ENCODE measurements around the gene SLC12A8. TPM values are rescaled to one million over a fixed set of nuclear protein-coding genes. Genes with fewer than 3 reads are reported as not detected.

Gene SLC12A8
- total and polyA plus RNA-seq, 9 of the 15 experiments (the other 6 are each of a cell fraction or from before 2014, with no cell fraction given) = 0.04 to 0.33 (median 0.09) TPM; not detected in 4

DNA sequence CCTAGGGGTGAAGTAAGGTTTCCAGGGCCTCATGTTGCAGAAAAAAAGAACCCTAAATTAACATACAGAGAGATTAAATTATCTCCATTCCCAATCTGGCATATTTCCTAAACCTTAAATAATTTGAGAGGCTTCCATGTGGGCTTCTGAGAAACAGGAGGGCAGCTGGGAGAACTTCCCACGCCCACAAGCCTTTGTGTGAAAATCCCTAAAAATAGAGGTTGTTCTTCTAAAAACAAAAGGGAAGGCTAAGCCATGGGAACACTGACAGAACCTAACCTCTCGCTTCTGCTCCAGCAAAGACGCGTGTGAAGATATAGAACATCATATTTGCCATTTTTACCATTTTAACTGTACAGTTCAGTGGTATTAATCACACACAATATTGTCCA lies 812 bp upstream of the SLC12A8 start (continued):
- TF ChIP-seq ZNF165 (CRISPR knock-in tag; IDR thresholded peaks at IDR 0.05; ENCODE audit: borderline replicate concordance) (no peak), MCM7 (IDR thresholded peaks at IDR 0.05) (no peak), HNRNPUL1 (IDR thresholded peaks at IDR 0.05; ENCODE audit: low read length) (no peak)

DNA sequence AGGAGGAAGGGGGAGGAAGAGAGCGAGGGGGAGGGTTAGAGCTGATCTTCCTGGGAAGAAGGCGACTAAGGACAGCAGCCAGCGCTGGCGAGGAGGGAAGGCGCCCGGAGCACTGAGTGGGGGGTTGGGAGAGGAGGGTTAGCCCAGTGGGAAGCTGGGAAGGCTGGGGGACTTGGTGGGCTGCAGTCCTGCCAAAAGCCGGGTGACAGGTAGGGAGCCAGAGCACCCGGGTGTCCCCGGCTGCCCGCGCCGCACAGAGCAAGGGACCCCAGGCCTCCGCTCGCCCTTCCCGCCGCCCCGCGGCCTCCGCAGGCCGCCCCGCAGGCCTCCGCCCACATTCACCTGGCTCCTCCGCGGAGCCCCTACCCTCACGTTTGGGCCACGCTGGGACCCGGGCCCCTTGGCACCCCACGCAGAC lies 448 bp downstream of the SLC12A8 start:
- H3K27ac ChIP-seq (ENCODE audit: extremely low read depth, low read depth, low read length) = no peak overlapping the region
- no TSS peak for BruUV-seq (replicated peaks)
- H3K79me2 ChIP-seq (ENCODE audit: control insufficient read depth, insufficient read depth, low read length) = no peaks in the 10 kb centered on the region
- no peak for FAIRE-seq
- ChIA-PET CTCF (ENCODE audit: low intra/inter-chr PET ratio) (no interaction called here), POLR2A (no interaction called here)
- H3K4me3 ChIP-seq = no peak overlapping the region
- no peak overlapping the region for H2AFZ ChIP-seq (ENCODE audit: low read depth, low read length)
- 20% methylated on average over 2 of the region's 28 CpGs for WGBS (ENCODE audit: insufficient coverage, low coverage, missing lambda C conversion rate)
- H3K9ac ChIP-seq (ENCODE audit: insufficient read depth in 1 of 2, low read depth in 2 of 2, low read length in 2 of 2) = no peak overlapping the region
- no peaks in the 10 kb centered on the region for H4K20me1 ChIP-seq (replicated peaks; ENCODE audit: control insufficient read depth, insufficient read depth, low read length)
- peaks cover 0 to 9% of the 10 kb centered on the region in 2 experiments; a peak in 2 of 5 replicates for H3K4me1 ChIP-seq (replicated peaks in 1 of 2; ENCODE audit: control insufficient read depth in 2 of 2, insufficient read depth in 2 of 2, low read length in 2 of 2)
- H3K36me3 ChIP-seq (ENCODE audit: control insufficient read depth, insufficient read depth, low read length) = no peaks in the 10 kb centered on the region
- in situ Hi-C loops (cut with MboI) = no loop called here
- no peak for DNase-seq (ENCODE audit: extremely low read depth in 1 of 4, low spot score in 3 of 4)
- TF ChIP-seq NCOA6 (IDR thresholded peaks at IDR 0.05) = no peak
- no peak for TF ChIP-seq RBBP5 (IDR thresholded peaks at IDR 0.05; ENCODE audit: borderline replicate concordance, insufficient read depth, low read length, poor library complexity, severe bottlenecking)
- TF ChIP-seq, protein P1, sequence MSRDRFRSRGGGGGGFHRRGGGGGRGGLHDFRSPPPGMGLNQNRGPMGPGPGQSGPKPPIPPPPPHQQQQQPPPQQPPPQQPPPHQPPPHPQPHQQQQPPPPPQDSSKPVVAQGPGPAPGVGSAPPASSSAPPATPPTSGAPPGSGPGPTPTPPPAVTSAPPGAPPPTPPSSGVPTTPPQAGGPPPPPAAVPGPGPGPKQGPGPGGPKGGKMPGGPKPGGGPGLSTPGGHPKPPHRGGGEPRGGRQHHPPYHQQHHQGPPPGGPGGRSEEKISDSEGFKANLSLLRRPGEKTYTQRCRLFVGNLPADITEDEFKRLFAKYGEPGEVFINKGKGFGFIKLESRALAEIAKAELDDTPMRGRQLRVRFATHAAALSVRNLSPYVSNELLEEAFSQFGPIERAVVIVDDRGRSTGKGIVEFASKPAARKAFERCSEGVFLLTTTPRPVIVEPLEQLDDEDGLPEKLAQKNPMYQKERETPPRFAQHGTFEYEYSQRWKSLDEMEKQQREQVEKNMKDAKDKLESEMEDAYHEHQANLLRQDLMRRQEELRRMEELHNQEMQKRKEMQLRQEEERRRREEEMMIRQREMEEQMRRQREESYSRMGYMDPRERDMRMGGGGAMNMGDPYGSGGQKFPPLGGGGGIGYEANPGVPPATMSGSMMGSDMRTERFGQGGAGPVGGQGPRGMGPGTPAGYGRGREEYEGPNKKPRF (IDR thresholded peaks at IDR 0.05; ENCODE audit: low read depth, low read length) = no peak
- no peak for TF ChIP-seq PHF20 (IDR thresholded peaks at IDR 0.05; ENCODE audit: partially characterized antibody)
- no peak for TF ChIP-seq ZBTB7A (IDR thresholded peaks at IDR 0.05; ENCODE audit: borderline replicate concordance, control insufficient read depth, low read depth, low read length)
- no peaks in the 10 kb centered on the region for H3K9me1 ChIP-seq (ENCODE audit: control insufficient read depth, insufficient read depth, low read length)
- no peak for ATAC-seq
- H3K4me2 ChIP-seq (ENCODE audit: insufficient read depth, low read length) = no peak overlapping the region
- no peaks in the 10 kb centered on the region for H3K9me3 ChIP-seq (replicated peaks; ENCODE audit: control insufficient read depth, insufficient read depth, low read depth, low read length)
- intact Hi-C loops (cut with micrococcal nuclease) = no loop called here
- peaks cover 0 to 6% of the 10 kb centered on the region in 2 experiments; a peak in 1 of 5 replicates for H3K27me3 ChIP-seq (ENCODE audit: control insufficient read depth in 2 of 2, insufficient read depth in 2 of 2, low read length in 2 of 2)
